HL-60 (cell line): Measurements from ENCODE around the gene MRAS.

ENCODE experiments used
- CTCF ChIP-seq: IDR thresholded peaks from one replicate; pipeline ENCODE4 v1.5.1; 2011; ENCODE audit warnings: low read length, control low read depth, inconsistent platforms; ENCODE audit not compliant: insufficient read depth
- GABPA ChIP-seq: IDR thresholded peaks from 2 replicates; pipeline ENCODE4 v1.6.1; 2012; ENCODE audit warnings: low read depth
- POLR2AphosphoS5 ChIP-seq: IDR thresholded peaks from 2 replicates; pipeline ENCODE4 v1.6.1; 2012; ENCODE audit warnings: low read depth
- REST ChIP-seq: IDR thresholded peaks from 2 replicates; pipeline ENCODE4 v1.6.1; 2012; ENCODE audit warnings: low read depth; ENCODE audit not compliant: insufficient replicate concordance

GRCh38 chr3:138405001-138405400, 56.6 kb downstream of the MRAS start:
- no peak for TF ChIP-seq CTCF
- no peak for TF ChIP-seq REST
- no peak for TF ChIP-seq POLR2AphosphoS5
- TF ChIP-seq GABPA: no peak
